Measurements from ENCODE around the gene CD101. TPM values are rescaled to one million over a fixed set of nuclear protein-coding genes. Genes with fewer than 3 reads are reported as not detected.

Gene CD101
- total RNA-seq, 2 experiments from 2014 or later = 28.6 to 34.4 TPM

GRCh38 chr1:117077267-117077666, 75.7 kb downstream of the CD101 start:
- no peaks in the 10 kb centered on the region for H3K4me1 Mint-ChIP-seq (ENCODE audit: low read depth)
- peak overlapping the region; percentile 1 for H3K27ac Mint-ChIP-seq
- POLR2A ChIA-PET = no interaction called here
- H3K4me3 Mint-ChIP-seq = no peak overlapping the region
- H3K36me3 Mint-ChIP-seq (ENCODE audit: low read depth) = peaks cover 73% of the 10 kb centered on the region
- CTCF ChIA-PET = interaction anchor here (1.1 to 1.3 kb wide), 2 partner anchors 10 to 52 kb away, joined by 3 to 7 read pairs; no protein-coding TSS in a partner anchor
- ATAC-seq (no peak), DNase-seq (peak; percentile 30)
- H3K9me3 Mint-ChIP-seq (ENCODE audit: insufficient read depth) = no peaks in the 10 kb centered on the region
- H3K27me3 Mint-ChIP-seq (ENCODE audit: low read depth) = no peaks in the 10 kb centered on the region

GRCh38 chr1:117079737-117080136, 78.2 kb downstream of the CD101 start:
- no peak overlapping the region for H3K4me3 Mint-ChIP-seq
- ChIA-PET POLR2A (interaction anchor here (0.9 to 1.3 kb wide), 2 partner anchors 19 to 20 kb away, joined by 4 to 7 read pairs; partner anchors contain the start of gene TTF2), CTCF (interaction anchor here (1.2 kb wide), 2 partner anchors 11 to 49 kb away, joined by 3 to 4 read pairs; no protein-coding TSS in a partner anchor)
- H3K27ac Mint-ChIP-seq = no peak overlapping the region
- DNase-seq (no peak), ATAC-seq (no peak)
- H3K9me3 Mint-ChIP-seq (ENCODE audit: insufficient read depth) = no peaks in the 10 kb centered on the region
- H3K27me3 Mint-ChIP-seq (ENCODE audit: low read depth) = no peaks in the 10 kb centered on the region
- no peaks in the 10 kb centered on the region for H3K4me1 Mint-ChIP-seq (ENCODE audit: low read depth)
- peaks cover 69% of the 10 kb centered on the region for H3K36me3 Mint-ChIP-seq (ENCODE audit: low read depth)

- DNase-seq (no peak), ATAC-seq (no peak)
- Mint-ChIP-seq H3K36me3 (ENCODE audit: low read depth) (peaks cover 47% of the 10 kb centered on the region), H3K4me3 (no peak overlapping the region), H3K9me3 (ENCODE audit: insufficient read depth) (no peaks in the 10 kb centered on the region), H3K27ac (no peak overlapping the region), H3K27me3 (ENCODE audit: low read depth) (no peaks in the 10 kb centered on the region), H3K4me1 (ENCODE audit: low read depth) (no peaks in the 10 kb centered on the region)
- POLR2A ChIA-PET = no interaction called here
- CTCF ChIA-PET = no interaction called here
These were observed 82.7 kb downstream of the CD101 start for GRCh38 chr1:117084231-117084630.

Other genes starting within 250 kb of the CD101 start
- gene CD2, start 247.3 kb upstream of the CD101 start, total RNA-seq = 100 to 1,000 TPM; 186 to 189 TPM
- under 1 TPM; 0.89 to 0.90 TPM for gene PTGFRN, start 91.8 kb upstream of the CD101 start, total RNA-seq
- gene TTF2, start 58.6 kb downstream of the CD101 start, total RNA-seq = 100 to 1,000 TPM; 121 to 135 TPM
- under 1 TPM; 0.44 to 0.87 TPM for gene TRIM45, start 120.0 kb downstream of the CD101 start, total RNA-seq
- not detected for gene VTCN1, start 209.2 kb downstream of the CD101 start, total RNA-seq

Measured in activated CD8-positive, alpha-beta T cell treated with anti-CD3 and anti-CD28 coated beads, Interleukin-2, amount 10 ng/mL, durations not matched to agents 7 days and 5 days (primary cell).